Chondrocyte (in vitro differentiated cells): ENCODE data around the gene STXBP5L. TPM values are rescaled to one million over a fixed set of nuclear protein-coding genes. Genes with fewer than 3 reads are reported as not detected.
A peak's percentile ranks its signal among the peaks of the same experiment; 100 is the strongest.
"Not testable (repeated sequence)": the region's sequence is repeated elsewhere in the genome, so short reads cannot be mapped to it uniquely, and the experiment has no call there.

ENCODE experiments used
- DNase-seq: peaks from one replicate; pipeline ENCODE4 v3.0.0; 2021; ENCODE audit warnings: mixed read lengths, low spot score
- H3K27ac Mint-ChIP-seq: one replicate; pipeline ENCODE4 v1.8.0; 2021; ENCODE audit warnings: mild to moderate bottlenecking, moderate library complexity, mixed read lengths; ENCODE audit not compliant: unreplicated experiment
- H3K27me3 Mint-ChIP-seq: 2 replicates; pipeline ENCODE4 v1.8.0; 2021; ENCODE audit warnings: low read depth, mixed read lengths
- H3K36me3 Mint-ChIP-seq: 2 replicates; pipeline ENCODE4 v1.8.0; 2021; ENCODE audit warnings: low read depth, mixed read lengths
- H3K4me1 Mint-ChIP-seq: 2 replicates; pipeline ENCODE4 v1.8.0; 2021; ENCODE audit warnings: low read depth, mild to moderate bottlenecking, mixed read lengths
- H3K4me3 Mint-ChIP-seq: one replicate; pipeline ENCODE4 v1.8.0; 2021; ENCODE audit warnings: mild to moderate bottlenecking, moderate library complexity, mixed read lengths; ENCODE audit not compliant: unreplicated experiment
- H3K9me3 Mint-ChIP-seq: 2 replicates; pipeline ENCODE4 v1.8.0; 2021; ENCODE audit warnings: low read depth, mixed read lengths
- CTCF ChIP-seq: fragments of 200-600 bp; sonication (generic); IDR thresholded peaks from 2 replicates; pipeline ENCODE4 v1.5.0; 2021; ENCODE audit warnings: antibody characterized with exemption, mild to moderate bottlenecking, moderate library complexity
- total RNA-seq: library from RNA; stranded (reverse); gene quantifications from 3 replicates; pipeline ENCODE4 v1.2.1, GENCODE V29; 2021

The STXBP5L gene
- total RNA-seq, 1 donor from 2014 or later: not detected

GRCh38 chr3:120879411-120879810 is 28.6 kb upstream of the STXBP5L start:
- no peak for DNase-seq
- Mint-ChIP-seq H3K36me3 (no peaks in the 10 kb centered on the region), H3K9me3 (no peaks in the 10 kb centered on the region), H3K4me1 (peaks cover 5% of the 10 kb centered on the region), H3K4me3 (no peak overlapping the region), H3K27me3 (peaks cover 10% of the 10 kb centered on the region), H3K27ac (no peak overlapping the region)
- no peak for TF ChIP-seq CTCF

DNA sequence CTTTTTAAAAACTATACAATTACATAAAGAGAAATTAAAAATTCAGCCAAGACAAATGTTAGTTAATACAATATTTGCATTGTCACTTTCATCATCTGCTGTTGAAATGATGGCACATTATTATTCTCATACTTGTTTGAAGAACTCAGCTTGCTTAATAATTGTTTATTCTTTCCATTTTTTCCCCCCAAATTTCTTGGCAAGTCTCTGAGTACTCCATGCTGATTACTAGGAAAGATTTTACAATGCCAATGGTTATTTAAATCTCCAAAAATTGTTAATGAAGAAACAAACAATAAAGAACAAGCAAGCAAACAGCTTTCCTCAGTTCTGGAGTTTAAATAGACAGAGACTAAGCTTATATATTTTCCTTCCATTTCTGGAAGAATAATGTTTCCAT is 15.1 kb upstream of the STXBP5L start:
- DNase-seq: no peak
- peaks cover 34% of the 10 kb centered on the region for H3K27me3 Mint-ChIP-seq
- H3K4me1 Mint-ChIP-seq: no peaks in the 10 kb centered on the region
- H3K36me3 Mint-ChIP-seq: no peaks in the 10 kb centered on the region
- H3K27ac Mint-ChIP-seq: no peak overlapping the region
- H3K4me3 Mint-ChIP-seq: no peak overlapping the region
- no peaks in the 10 kb centered on the region for H3K9me3 Mint-ChIP-seq
- no peak for TF ChIP-seq CTCF

DNA sequence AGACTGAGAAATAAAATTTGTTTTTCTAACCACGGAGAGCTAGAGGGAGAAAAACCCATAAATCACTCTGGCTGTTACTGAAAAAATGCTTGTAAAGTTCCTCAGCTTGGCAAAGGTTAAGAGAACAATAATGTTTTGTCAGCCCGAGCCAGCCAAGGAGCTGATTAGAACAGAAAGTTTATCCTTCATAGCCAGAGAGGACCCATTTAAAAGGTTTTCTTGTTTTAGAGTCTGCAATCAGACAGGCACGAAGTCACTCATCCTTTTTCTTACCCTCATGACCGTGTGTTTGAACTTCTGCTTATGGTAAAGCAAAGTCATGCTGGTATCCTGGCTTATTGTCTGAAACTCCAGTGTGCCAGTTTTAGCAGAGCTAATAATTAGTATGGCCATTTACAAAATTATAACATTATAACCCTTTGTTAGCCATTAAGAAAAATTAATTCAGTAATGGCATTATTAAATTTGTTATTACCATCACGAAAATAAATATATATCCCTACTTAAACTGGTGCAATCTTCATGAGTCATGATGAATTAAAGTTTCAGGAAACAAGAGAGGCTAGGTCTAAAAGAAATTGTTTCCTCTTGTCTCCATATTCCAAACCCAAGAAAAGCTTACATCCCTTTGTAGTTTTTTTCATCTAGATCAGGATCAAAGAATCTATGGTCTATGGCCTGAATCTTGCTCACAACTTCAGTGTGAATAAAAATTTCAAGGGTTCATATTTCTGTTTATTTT is 13.5 kb upstream of the STXBP5L start:
- Mint-ChIP-seq H3K27me3 (peaks cover 36% of the 10 kb centered on the region), H3K9me3 (no peaks in the 10 kb centered on the region), H3K27ac (no peak overlapping the region), H3K4me3 (no peak overlapping the region), H3K4me1 (no peaks in the 10 kb centered on the region), H3K36me3 (no peaks in the 10 kb centered on the region)
- DNase-seq: no peak
- no peak for TF ChIP-seq CTCF

DNA sequence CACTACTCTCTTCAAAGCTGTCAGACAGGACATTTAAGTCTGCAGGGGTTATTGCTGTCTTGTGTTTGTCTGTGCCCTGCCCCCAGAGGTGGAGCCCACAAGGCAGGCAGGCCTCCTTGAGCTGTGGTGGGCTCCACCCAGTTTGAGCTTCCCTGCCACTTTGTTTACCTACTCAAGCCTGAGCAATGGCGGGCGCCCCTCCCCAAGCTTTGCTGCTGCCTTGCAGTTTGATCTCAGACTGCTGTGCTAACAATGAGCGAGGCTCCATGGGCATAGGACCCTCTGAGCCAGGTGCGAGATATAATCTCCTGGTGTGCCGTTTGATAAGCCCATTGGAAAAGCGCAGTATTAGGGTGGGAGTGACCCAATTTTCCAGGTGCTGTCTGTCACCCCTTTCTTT is 6.3 kb upstream of the STXBP5L start:
- peaks cover 14% of the 10 kb centered on the region for H3K27me3 Mint-ChIP-seq
- H3K4me3 Mint-ChIP-seq, H3K9me3 Mint-ChIP-seq, H3K4me1 Mint-ChIP-seq, H3K27ac Mint-ChIP-seq, H3K36me3 Mint-ChIP-seq, DNase-seq: not testable (repeated sequence)

DNA sequence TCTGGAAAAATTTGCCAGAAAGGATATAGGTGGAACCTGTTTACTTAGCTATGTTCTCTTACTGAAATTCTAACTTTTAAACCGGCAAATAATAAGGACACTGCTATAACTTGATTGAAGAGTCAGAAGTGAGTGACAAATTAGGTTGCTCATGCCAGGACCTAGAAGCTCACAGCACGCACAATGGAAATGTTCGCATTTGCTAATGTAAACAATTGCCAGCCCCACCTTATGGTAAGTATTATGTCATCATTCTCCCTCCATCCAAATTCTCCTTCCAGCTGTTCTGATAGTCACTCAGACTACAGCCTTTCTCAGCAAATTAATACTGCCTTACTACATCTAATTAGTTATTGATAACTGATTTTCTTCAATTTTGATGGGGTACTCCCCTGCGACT is 4.8 kb upstream of the STXBP5L start:
- H3K9me3 Mint-ChIP-seq: no peaks in the 10 kb centered on the region
- no peak for TF ChIP-seq CTCF
- no peak overlapping the region for H3K27ac Mint-ChIP-seq
- peaks cover 24% of the 10 kb centered on the region for H3K27me3 Mint-ChIP-seq
- no peaks in the 10 kb centered on the region for H3K36me3 Mint-ChIP-seq
- H3K4me1 Mint-ChIP-seq: peaks cover 6% of the 10 kb centered on the region
- DNase-seq: no peak
- no peak overlapping the region for H3K4me3 Mint-ChIP-seq

DNA sequence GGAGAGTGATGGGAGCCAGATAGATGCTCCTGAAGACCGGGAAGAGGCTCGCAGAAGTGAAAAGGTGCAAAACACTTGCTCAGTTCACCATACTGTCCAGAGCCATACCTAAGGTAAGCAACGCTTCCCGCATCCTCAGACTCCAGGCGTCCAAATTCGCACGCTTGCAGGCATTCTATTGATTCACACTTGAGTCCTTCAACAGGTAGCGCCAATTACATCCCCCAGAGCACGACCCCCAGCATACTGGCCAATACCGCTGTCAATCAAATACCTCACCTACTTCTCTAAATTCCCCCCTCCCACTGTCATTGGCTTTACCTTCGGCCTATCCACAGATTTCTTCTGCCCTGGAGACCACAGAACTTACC is 361 bp upstream of the STXBP5L start:
- H3K4me3 Mint-ChIP-seq: peak overlapping the region; percentile 39
- DNase-seq: no peak

More for the DNA sequence above, 361 bp upstream of the STXBP5L start:
- TF ChIP-seq CTCF: no peak
- peaks cover 44% of the 10 kb centered on the region for H3K27me3 Mint-ChIP-seq
- H3K27ac Mint-ChIP-seq: no peak overlapping the region
- no peaks in the 10 kb centered on the region for H3K36me3 Mint-ChIP-seq
- no peaks in the 10 kb centered on the region for H3K9me3 Mint-ChIP-seq
- H3K4me1 Mint-ChIP-seq: peaks cover 13% of the 10 kb centered on the region
